ENCODE data around the gene SULT6B1. TPM values are rescaled to one million over a fixed set of nuclear protein-coding genes. Genes with fewer than 3 reads are reported as not detected.

SULT6B1 gene
- total and polyA plus RNA-seq, 2 donors (not counting 1 experiment from before 2014, with no cell fraction given), result not detected

GRCh38 chr2:37180006-37180639 is 8.3 kb downstream of the SULT6B1 start:
- Histone ChIP-seq H3K27me3 (replicated peaks in 1 of 4; ENCODE audit: control extremely low read depth in 1 of 4, control insufficient read depth in 3 of 4, insufficient read depth in 4 of 4, low read length in 3 of 4) (no peaks in the 10 kb centered on the region), H3K27ac (ENCODE audit: low read length in 2 of 2) (no peak overlapping the region), H3K36me3 (replicated peaks in 1 of 2; ENCODE audit: control extremely low read depth in 1 of 2, control insufficient read depth in 1 of 2, extremely low read depth in 1 of 2, insufficient read depth in 2 of 2, low read length in 1 of 2) (no peaks in the 10 kb centered on the region), H4K20me1 (ENCODE audit: control insufficient read depth, insufficient read depth, low read length, poor library complexity, severe bottlenecking) (no peaks in the 10 kb centered on the region), H3K4me3 (ENCODE audit: control extremely low read depth in 1 of 5, extremely low read depth in 1 of 5, insufficient read depth in 1 of 5, low read depth in 2 of 5, low read length in 4 of 5) (no peak overlapping the region), H2AFZ (ENCODE audit: insufficient read depth, low read depth, low read length, poor library complexity, severe bottlenecking) (no peak overlapping the region), H3K9ac (ENCODE audit: low read length) (no peak overlapping the region), H3K79me2 (ENCODE audit: control insufficient read depth, insufficient read depth, low read length) (no peaks in the 10 kb centered on the region), H3K4me1 (ENCODE audit: control insufficient read depth in 2 of 2, insufficient read depth in 2 of 2, low read length in 2 of 2) (no peaks in the 10 kb centered on the region), H3K4me2 (replicated peaks; ENCODE audit: low read depth, low read length, poor library complexity, severe bottlenecking) (no peak overlapping the region), H3K9me3 (ENCODE audit: control extremely low read depth in 1 of 3, control insufficient read depth in 2 of 3, insufficient read depth in 1 of 3, low read length in 2 of 3) (no peaks in the 10 kb centered on the region)
- ATAC-seq (ENCODE audit: low read depth) (no peak), DNase-seq (no peak)
- no peak overlapping the region for H3K27ac Mint-ChIP-seq
- 83% methylated on average over 4 of the region's 4 CpGs for WGBS (ENCODE audit: insufficient coverage)
- no peaks in the 10 kb centered on the region for H3K4me1 Mint-ChIP-seq
- no peak overlapping the region for H3K4me3 Mint-ChIP-seq
- H3K27me3 Mint-ChIP-seq, result peaks cover 16% of the 10 kb centered on the region
- intact Hi-C loops (cut with micrococcal nuclease), result no loop called here
- CTCF ChIA-PET, result interaction anchor here (2.7 kb wide), 1 partner anchor 11 kb away, joined by 14 read pairs; no protein-coding TSS in a partner anchor
- H3K9me3 Mint-ChIP-seq (ENCODE audit: insufficient read depth), result no peaks in the 10 kb centered on the region
- no peak for TF ChIP-seq EZH2 (IDR thresholded peaks at IDR 0.05; ENCODE audit: borderline replicate concordance, insufficient read depth, low read depth, low read length, poor library complexity, severe bottlenecking)
- TF ChIP-seq, protein P1, sequence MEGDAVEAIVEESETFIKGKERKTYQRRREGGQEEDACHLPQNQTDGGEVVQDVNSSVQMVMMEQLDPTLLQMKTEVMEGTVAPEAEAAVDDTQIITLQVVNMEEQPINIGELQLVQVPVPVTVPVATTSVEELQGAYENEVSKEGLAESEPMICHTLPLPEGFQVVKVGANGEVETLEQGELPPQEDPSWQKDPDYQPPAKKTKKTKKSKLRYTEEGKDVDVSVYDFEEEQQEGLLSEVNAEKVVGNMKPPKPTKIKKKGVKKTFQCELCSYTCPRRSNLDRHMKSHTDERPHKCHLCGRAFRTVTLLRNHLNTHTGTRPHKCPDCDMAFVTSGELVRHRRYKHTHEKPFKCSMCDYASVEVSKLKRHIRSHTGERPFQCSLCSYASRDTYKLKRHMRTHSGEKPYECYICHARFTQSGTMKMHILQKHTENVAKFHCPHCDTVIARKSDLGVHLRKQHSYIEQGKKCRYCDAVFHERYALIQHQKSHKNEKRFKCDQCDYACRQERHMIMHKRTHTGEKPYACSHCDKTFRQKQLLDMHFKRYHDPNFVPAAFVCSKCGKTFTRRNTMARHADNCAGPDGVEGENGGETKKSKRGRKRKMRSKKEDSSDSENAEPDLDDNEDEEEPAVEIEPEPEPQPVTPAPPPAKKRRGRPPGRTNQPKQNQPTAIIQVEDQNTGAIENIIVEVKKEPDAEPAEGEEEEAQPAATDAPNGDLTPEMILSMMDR (IDR thresholded peaks at IDR 0.05), result no peak
- POLR2A ChIA-PET, result no interaction called here

GRCh38 chr2:37173741-37174140 is 14.7 kb downstream of the SULT6B1 start:
- Mint-ChIP-seq H3K4me1 (no peaks in the 10 kb centered on the region), H3K9me3 (ENCODE audit: insufficient read depth) (no peaks in the 10 kb centered on the region), H3K27ac (no peak overlapping the region), H3K27me3 (peaks cover 9% of the 10 kb centered on the region), H3K4me3 (no peak overlapping the region)
- H3K27me3 ChIP-seq (replicated peaks in 1 of 4; ENCODE audit: control extremely low read depth in 1 of 4, control insufficient read depth in 3 of 4, insufficient read depth in 4 of 4, low read length in 3 of 4), result no peaks in the 10 kb centered on the region
- H4K20me1 ChIP-seq (ENCODE audit: control insufficient read depth, insufficient read depth, low read length, poor library complexity, severe bottlenecking), result no peaks in the 10 kb centered on the region
- H3K4me1 ChIP-seq (ENCODE audit: control insufficient read depth in 2 of 2, insufficient read depth in 2 of 2, low read length in 2 of 2), result no peaks in the 10 kb centered on the region
- TF ChIP-seq, protein P1 (IDR thresholded peaks at IDR 0.05), result no peak
- TF ChIP-seq EZH2 (IDR thresholded peaks at IDR 0.05; ENCODE audit: borderline replicate concordance, insufficient read depth, low read depth, low read length, poor library complexity, severe bottlenecking), result no peak
- H3K36me3 ChIP-seq (replicated peaks in 1 of 2; ENCODE audit: control extremely low read depth in 1 of 2, control insufficient read depth in 1 of 2, extremely low read depth in 1 of 2, insufficient read depth in 2 of 2, low read length in 1 of 2), result no peaks in the 10 kb centered on the region
- no peaks in the 10 kb centered on the region for H3K9me3 ChIP-seq (ENCODE audit: control extremely low read depth in 1 of 3, control insufficient read depth in 2 of 3, insufficient read depth in 1 of 3, low read length in 2 of 3)
- no peak overlapping the region for H3K4me3 ChIP-seq (ENCODE audit: control extremely low read depth in 1 of 5, extremely low read depth in 1 of 5, insufficient read depth in 1 of 5, low read depth in 2 of 5, low read length in 4 of 5)
- no peaks in the 10 kb centered on the region for H3K79me2 ChIP-seq (ENCODE audit: control insufficient read depth, insufficient read depth, low read length)
- no peak for ATAC-seq (ENCODE audit: low read depth)
- CTCF ChIA-PET, result interaction anchor here (0.7 kb wide), 1 partner anchor 758 kb away, joined by 5 read pairs; no protein-coding TSS in a partner anchor
- POLR2A ChIA-PET, result no interaction called here
- no peak overlapping the region for H3K4me2 ChIP-seq (replicated peaks; ENCODE audit: low read depth, low read length, poor library complexity, severe bottlenecking)
- H3K27ac ChIP-seq (ENCODE audit: low read length in 2 of 2), result no peak overlapping the region
- no peak for DNase-seq
- intact Hi-C loops (cut with micrococcal nuclease), result no loop called here
- 89% methylated on average over 1 of the region's 1 CpG for WGBS (ENCODE audit: insufficient coverage)
- no peak overlapping the region for H3K9ac ChIP-seq (ENCODE audit: low read length)
- no peak overlapping the region for H2AFZ ChIP-seq (ENCODE audit: insufficient read depth, low read depth, low read length, poor library complexity, severe bottlenecking)

Measured in B cell (primary cell).